Esophagus (tissue), 2 donors: Measurements from ENCODE around the gene ACKR2. TPM values are rescaled to one million over a fixed set of nuclear protein-coding genes. Genes with fewer than 3 reads are reported as not detected.

Source experiments
- H3K27ac ChIP-seq, 2 donors: one replicate each; pipeline ENCODE4 v1.5.1; 2013; ENCODE audit warnings: low read depth in 2 of 2, mild to moderate bottlenecking in 2 of 2, inconsistent platforms in 1 of 2, low read length in 1 of 2, moderate library complexity in 1 of 2
- H3K27me3 ChIP-seq, 2 donors: one replicate each; pipeline ENCODE4 v1.6.1; 2013; ENCODE audit warnings: low read length in 2 of 2, control low read depth in 1 of 2, mild to moderate bottlenecking in 1 of 2; ENCODE audit not compliant: insufficient read depth in 2 of 2, control insufficient read depth in 1 of 2
- H3K36me3 ChIP-seq, 2 donors: one replicate each; pipeline ENCODE4 v1.6.1; 2013; ENCODE audit warnings: low read length in 1 of 2; ENCODE audit not compliant: control insufficient read depth in 2 of 2, insufficient read depth in 2 of 2
- H3K4me1 ChIP-seq, 2 donors: one replicate each; pipeline ENCODE4 v1.6.1; 2013; ENCODE audit warnings: low read length in 1 of 2; ENCODE audit not compliant: control insufficient read depth in 2 of 2, insufficient read depth in 2 of 2
- H3K4me3 ChIP-seq, 2 donors: one replicate each; pipeline ENCODE4 v1.5.1; 2013; ENCODE audit warnings: low read length in 2 of 2, mild to moderate bottlenecking in 2 of 2, low read depth in 1 of 2, moderate library complexity in 1 of 2
- H3K9me3 ChIP-seq, 2 donors: one replicate each; pipeline ENCODE4 v1.6.1; 2013; ENCODE audit warnings: mild to moderate bottlenecking in 2 of 2, low read depth in 1 of 2, low read length in 1 of 2, moderate library complexity in 1 of 2; ENCODE audit not compliant: control insufficient read depth in 2 of 2, insufficient read depth in 1 of 2
- WGBS, 2 donors: extraction: QIAGEN DNeasy Blood & Tissue Kit; methylation state at CpG; one replicate each; pipeline ENCODE4 v1.1.7; 2013; 5-methylcytosine and 5-hydroxymethylcytosine counted together
- polyA plus RNA-seq, 2 donors: library from polyadenylated mRNA; stranded (reverse); fragments of 200-250 nt; gene quantifications; one replicate each; pipeline ENCODE4 v1.2.3, GENCODE V29; 2013
- donor health status: healthy with polysubstance abuse.
- donor health status: Bipolar disorder and iron deficiency.

Gene ACKR2
- polyA plus RNA-seq, 2 donors = 0.75 to 0.88 TPM

DNA sequence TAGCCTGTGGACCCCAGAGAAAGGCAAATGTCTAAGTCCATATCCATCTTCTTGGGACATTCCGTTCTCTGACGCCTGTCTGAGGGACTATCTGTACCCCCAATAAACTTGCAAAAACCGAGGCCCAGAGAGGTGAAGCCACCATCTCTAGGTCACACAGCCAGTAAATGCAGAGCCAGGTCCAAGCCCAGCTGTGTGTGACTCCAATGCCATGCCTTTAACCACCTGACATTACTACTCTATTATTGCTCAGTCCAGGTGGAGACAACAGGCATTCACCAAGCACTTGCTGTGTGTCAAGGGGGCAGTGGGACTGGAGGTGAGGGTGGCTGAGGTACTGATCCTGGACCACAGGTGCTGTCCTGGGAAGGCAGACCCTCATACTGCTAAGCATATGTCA, 41.0 kb downstream of the ACKR2 start:
- no peaks in the 10 kb centered on the region for H3K27me3 ChIP-seq
- H3K4me1 ChIP-seq = peaks cover 0 to 4% of the 10 kb centered on the region in 2 donors
- no peaks in the 10 kb centered on the region for H3K36me3 ChIP-seq
- H3K9me3 ChIP-seq = no peaks in the 10 kb centered on the region
- H3K4me3 ChIP-seq = no peak overlapping the region
- 93 to 95% methylated on average over 3 of the region's 3 CpGs for WGBS, 2 donors
- H3K27ac ChIP-seq = no peak overlapping the region

DNA sequence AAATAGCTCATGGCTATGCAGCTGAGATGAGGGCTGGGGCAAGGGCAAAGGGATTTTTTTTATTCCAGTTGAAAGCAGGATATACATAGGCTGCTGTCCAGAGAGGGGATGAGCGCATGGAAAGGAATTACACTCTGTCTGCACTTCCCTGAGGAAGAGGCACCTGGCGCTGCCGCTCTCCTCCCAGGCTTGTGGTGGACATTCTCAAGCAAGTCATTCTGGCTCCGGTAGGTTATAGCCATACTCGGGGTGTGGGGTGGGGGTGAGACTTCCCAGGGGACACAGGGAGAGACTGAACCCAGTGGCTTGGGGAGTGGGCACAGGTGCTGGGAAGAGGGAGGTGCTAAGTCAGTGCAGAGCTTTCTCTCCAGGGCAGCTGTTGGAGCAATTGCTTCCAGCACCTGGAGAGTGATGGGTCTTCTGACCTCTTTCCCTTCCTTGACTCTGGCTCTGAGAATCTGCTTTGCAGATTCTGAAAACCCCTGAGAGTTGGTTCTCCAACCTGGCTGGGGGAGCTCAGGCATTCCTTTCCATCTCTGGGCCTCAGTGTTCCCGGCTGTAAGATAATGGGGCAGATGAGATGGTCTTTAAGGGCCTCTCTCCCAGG, 42.1 kb downstream of the ACKR2 start:
- Histone ChIP-seq H3K9me3 (no peaks in the 10 kb centered on the region), H3K4me1 (peaks cover 0 to 3% of the 10 kb centered on the region in 2 donors), H3K27me3 (no peaks in the 10 kb centered on the region), H3K4me3 (no peak overlapping the region), H3K27ac (no peak overlapping the region), H3K36me3 (no peaks in the 10 kb centered on the region)
- 92 to 93% methylated on average over 6 of the region's 6 CpGs for WGBS, 2 donors

DNA sequence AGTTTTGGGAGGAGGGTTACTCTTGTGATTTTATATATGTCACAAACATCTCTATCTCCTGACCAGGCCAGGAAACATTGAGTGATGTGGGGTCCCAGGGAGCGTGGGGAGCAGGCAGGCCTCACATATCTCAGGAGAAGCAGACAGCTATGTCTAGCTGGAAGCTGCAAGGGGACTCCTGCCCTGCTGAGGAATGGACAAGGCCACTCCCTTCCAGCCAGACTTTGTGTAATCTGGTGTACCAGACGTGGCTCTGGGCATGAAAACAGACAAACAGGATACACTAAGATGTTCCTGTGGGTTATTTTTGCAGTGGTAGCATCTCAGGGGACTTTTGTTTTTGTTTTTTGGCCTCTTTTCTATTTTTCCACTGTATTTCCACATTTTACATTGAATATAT, 43.2 kb downstream of the ACKR2 start:
- WGBS, 2 donors = 46 to 59% methylated on average over 2 of the region's 2 CpGs
- Histone ChIP-seq H3K27me3 (no peaks in the 10 kb centered on the region), H3K9me3 (no peaks in the 10 kb centered on the region), H3K27ac (no peak overlapping the region), H3K36me3 (no peaks in the 10 kb centered on the region), H3K4me3 (no peak overlapping the region), H3K4me1 (peaks cover 0 to 3% of the 10 kb centered on the region in 2 donors)

DNA sequence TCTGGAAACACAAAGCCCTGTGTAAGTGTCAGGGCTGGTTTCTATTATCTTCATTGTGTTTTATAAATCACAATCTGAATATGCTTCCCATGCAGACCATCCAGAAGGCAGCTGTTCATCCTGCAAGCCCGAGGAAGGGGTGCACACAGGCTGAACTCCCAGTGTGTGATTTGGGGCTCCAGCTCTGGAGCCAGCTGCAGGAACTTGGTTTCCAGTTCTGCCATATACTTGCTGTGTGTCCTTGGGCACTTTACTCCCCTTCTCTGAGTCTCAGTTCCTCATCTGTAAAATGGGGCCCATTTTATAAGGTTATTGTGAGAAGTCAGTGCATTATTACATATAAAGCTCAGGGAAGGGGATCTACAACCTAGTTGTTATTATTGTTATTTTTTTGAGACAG, 43.8 kb downstream of the ACKR2 start:
- 74 to 79% methylated on average over 1 of the region's 1 CpG for WGBS, 2 donors
- no peaks in the 10 kb centered on the region for H3K27me3 ChIP-seq
- no peak overlapping the region for H3K4me3 ChIP-seq
- H3K36me3 ChIP-seq = no peaks in the 10 kb centered on the region
- H3K4me1 ChIP-seq = peaks cover 0 to 3% of the 10 kb centered on the region in 2 donors
- no peak overlapping the region for H3K27ac ChIP-seq
- no peaks in the 10 kb centered on the region for H3K9me3 ChIP-seq

GRCh38 chr3:42853739-42854302, 44.6 kb downstream of the ACKR2 start:
- Histone ChIP-seq H3K27ac (no peak overlapping the region), H3K36me3 (no peaks in the 10 kb centered on the region), H3K27me3 (no peaks in the 10 kb centered on the region), H3K9me3 (no peaks in the 10 kb centered on the region), H3K4me3 (no peak overlapping the region), H3K4me1 (peaks cover 0 to 3% of the 10 kb centered on the region in 2 donors)
- WGBS, 2 donors = 73 to 77% methylated on average over 4 of the region's 4 CpGs

GRCh38 chr3:42855219-42855546, 45.9 kb downstream of the ACKR2 start:
- no peaks in the 10 kb centered on the region for H3K27me3 ChIP-seq
- H3K4me1 ChIP-seq = peaks cover 0 to 3% of the 10 kb centered on the region in 2 donors
- H3K27ac ChIP-seq = no peak overlapping the region
- H3K4me3 ChIP-seq = no peak overlapping the region
- H3K9me3 ChIP-seq = no peaks in the 10 kb centered on the region
- no peaks in the 10 kb centered on the region for H3K36me3 ChIP-seq

DNA sequence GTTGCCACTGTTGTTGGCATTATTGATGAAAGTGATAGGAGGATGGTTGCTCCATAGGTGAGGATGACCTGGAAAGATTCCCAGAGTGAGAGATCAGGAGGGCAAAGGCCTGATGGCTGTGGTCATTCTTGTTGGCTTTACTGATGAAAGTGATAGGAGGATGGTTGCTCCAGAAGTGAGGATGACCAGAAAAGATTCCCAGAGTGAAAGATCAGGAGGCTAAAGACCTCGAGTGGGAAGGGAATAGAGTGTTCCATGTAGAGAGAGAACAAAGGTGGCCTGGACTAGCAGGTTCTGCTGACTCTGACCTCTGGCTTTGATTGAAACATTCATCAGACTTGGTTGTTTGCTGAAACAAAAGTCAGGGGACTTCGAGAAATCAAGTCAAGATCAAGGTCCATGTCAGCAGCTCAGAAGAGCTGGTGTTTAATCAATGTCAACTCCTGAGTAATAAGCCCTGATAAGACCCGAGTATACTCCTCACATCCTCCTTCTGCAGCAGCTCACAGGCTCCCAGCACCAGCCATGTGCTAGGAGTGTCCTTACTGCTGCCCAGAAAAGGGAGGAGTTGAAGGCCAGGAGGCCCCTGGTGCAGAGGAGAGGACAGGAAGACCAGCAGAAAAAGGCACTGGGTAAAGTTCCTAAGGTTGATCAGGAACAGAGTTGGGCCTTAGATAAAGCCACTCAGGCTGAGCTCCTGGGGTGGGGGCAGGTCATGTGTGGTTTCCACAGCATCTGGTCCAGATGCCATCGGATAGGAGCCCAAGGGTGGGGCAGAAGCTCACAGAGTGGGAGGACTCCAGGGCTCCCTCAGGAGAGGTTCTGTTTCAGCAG, 46.5 kb downstream of the ACKR2 start:
- Histone ChIP-seq H3K4me3 (no peak overlapping the region), H3K4me1 (peaks cover 0 to 3% of the 10 kb centered on the region in 2 donors), H3K27ac (no peak overlapping the region), H3K36me3 (no peaks in the 10 kb centered on the region), H3K9me3 (no peaks in the 10 kb centered on the region), H3K27me3 (no peaks in the 10 kb centered on the region)
- WGBS, 2 donors = 55 to 65% methylated on average over 4 of the region's 4 CpGs

DNA sequence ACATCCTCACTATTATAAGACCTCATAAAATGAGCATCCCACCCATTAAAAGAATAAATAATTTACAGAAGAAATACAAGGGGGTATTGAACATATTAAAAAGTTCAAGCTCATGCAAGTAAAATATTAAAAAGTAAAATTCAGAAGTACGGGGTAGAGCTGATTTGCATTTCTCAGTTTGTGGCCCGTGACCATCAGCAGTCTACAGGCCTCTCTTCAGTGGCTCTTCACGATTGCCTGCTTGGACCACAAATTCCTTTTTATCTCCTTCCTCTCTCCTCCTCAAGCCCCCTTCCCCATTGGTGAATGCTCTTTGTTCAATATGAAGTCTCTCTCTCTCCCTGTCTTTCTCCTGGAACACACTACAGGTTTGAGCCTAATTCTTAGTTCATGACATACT, 47.3 kb downstream of the ACKR2 start:
- no peaks in the 10 kb centered on the region for H3K4me1 ChIP-seq
- 87 to 92% methylated on average over 3 of the region's 3 CpGs for WGBS, 2 donors
- no peaks in the 10 kb centered on the region for H3K36me3 ChIP-seq
- H3K27me3 ChIP-seq = no peaks in the 10 kb centered on the region
- no peak overlapping the region for H3K27ac ChIP-seq
- H3K4me3 ChIP-seq = no peak overlapping the region
- no peaks in the 10 kb centered on the region for H3K9me3 ChIP-seq

GRCh38 chr3:42864321-42864950, 55.2 kb downstream of the ACKR2 start:
- no peak overlapping the region for H3K27ac ChIP-seq
- H3K4me3 ChIP-seq = no peak overlapping the region
- no peaks in the 10 kb centered on the region for H3K4me1 ChIP-seq
- H3K36me3 ChIP-seq = no peaks in the 10 kb centered on the region
- peaks cover 0 to 4% of the 10 kb centered on the region in 2 donors for H3K9me3 ChIP-seq
- 95 to 97% methylated on average over 15 of the region's 15 CpGs for WGBS, 2 donors
- H3K27me3 ChIP-seq = no peaks in the 10 kb centered on the region
